HepG2 (cell line): ENCODE measurements around the gene MAP3K5. TPM values are rescaled to one million over a fixed set of nuclear protein-coding genes. Genes with fewer than 3 reads are reported as not detected.

Experiments
- BATF2 ChIP-seq: sonication (generic); formaldehyde crosslinking; IDR thresholded peaks from 2 replicates; pipeline ENCODE4 v1.8.0; 2022; ENCODE audit warnings: mild to moderate bottlenecking, missing genetic modification reagents, moderate library complexity
- KLF15 ChIP-seq: sonication (generic); formaldehyde crosslinking; IDR thresholded peaks from 2 replicates; pipeline ENCODE4 v1.8.1; 2023; ENCODE audit warnings: borderline replicate concordance, mild to moderate bottlenecking, inconsistent platforms, missing genetic modification reagents, mixed read lengths
- PBX2 ChIP-seq: IDR thresholded peaks from 2 replicates; pipeline ENCODE4 v1.6.1; 2016; ENCODE audit warnings: control low read depth
- RFXAP ChIP-seq: sonication (generic); formaldehyde crosslinking; IDR thresholded peaks from 2 replicates; pipeline ENCODE4 v1.4.0; 2020; ENCODE audit warnings: missing genetic modification reagents, borderline replicate concordance
- SPEN ChIP-seq: sonication (generic); formaldehyde crosslinking; IDR thresholded peaks from 2 replicates; pipeline ENCODE4 v1.5.1; 2020; ENCODE audit warnings: low read depth, mild to moderate bottlenecking, missing genetic modification reagents
- ZBTB40 ChIP-seq, 2 experiments: fragments of 450-650 bp in 1 of 2; sonication (generic) in 1 of 2; formaldehyde crosslinking in 1 of 2; IDR thresholded peaks; 2 replicates each; pipeline versions ENCODE4 v1.6.1 to v1.8.0; 2016 to 2022; ENCODE audit warnings: antibody characterized with exemption in 1 of 2, mild to moderate bottlenecking in 1 of 2, missing genetic modification reagents in 1 of 2
- ZFP37 ChIP-seq: sonication (generic); formaldehyde crosslinking; IDR thresholded peaks from 2 replicates; pipeline ENCODE4 v1.4.0; 2020; ENCODE audit warnings: missing genetic modification reagents, borderline replicate concordance
- ZHX2 ChIP-seq, 2 experiments: sonication (generic) in 1 of 2; formaldehyde crosslinking in 1 of 2; IDR thresholded peaks; 2 replicates each; pipeline versions ENCODE4 v1.6.1 to v1.9.0; 2014 to 2022; ENCODE audit warnings: antibody characterized with exemption in 1 of 2, borderline replicate concordance in 1 of 2, inconsistent platforms in 1 of 2, low read depth in 1 of 2, missing genetic modification reagents in 1 of 2
- ZNF225 ChIP-seq: sonication (generic); formaldehyde crosslinking; IDR thresholded peaks from 2 replicates; pipeline ENCODE4 v1.4.0; 2020; ENCODE audit warnings: mild to moderate bottlenecking, missing genetic modification reagents
- ZNF484 ChIP-seq: sonication (generic); formaldehyde crosslinking; IDR thresholded peaks from 2 replicates; pipeline ENCODE4 v1.5.1; 2020; ENCODE audit warnings: mild to moderate bottlenecking, low read depth, missing genetic modification reagents, borderline replicate concordance
- polyA plus RNA-seq, 8 experiments: library from polyadenylated mRNA; depleted of rRNA in 3 of 8; stranded (reverse) in 7 of 8; unstranded in 1 of 8; fragments of >200 nt; fragmentation: Illumina TruSeq in 4 of 8; extraction: Trizol in 4 of 8; gene quantifications; 2 replicates each; pipeline versions ENCODE4 v1.2.1 to v1.2.3, GENCODE V29; 2011 to 2016; ENCODE audit warnings: low read depth in 4 of 8, missing spikeins in 1 of 8, mixed read lengths in 1 of 8; ENCODE audit not compliant: insufficient read depth in 1 of 8
- total RNA-seq, 5 experiments: library from RNA; depleted of rRNA; stranded (reverse); fragments of >200 nt; fragmentation: Illumina TruSeq; extraction: Trizol; gene quantifications; 2 replicates each; pipeline ENCODE4 v1.2.3, GENCODE V29; 2016; ENCODE audit warnings: low read depth in 1 of 5

Gene MAP3K5
- total and polyA plus RNA-seq, 2 of the 13 experiments (the other 11 are each of a cell fraction or from before 2014, with no cell fraction given) = not detected

GRCh38 chr6:136524339-136524935 is 267.8 kb downstream of the MAP3K5 start (continued):
- no peak for TF ChIP-seq SPEN (CRISPR knock-in tag)
- no peak for TF ChIP-seq ZHX2 (IDR thresholded peaks at IDR 0.05; ENCODE audit: low read depth)
- no peak for TF ChIP-seq ZHX2 (CRISPR knock-in tag; IDR thresholded peaks at IDR 0.05; ENCODE audit: borderline replicate concordance)
- no peak for TF ChIP-seq ZNF484 (CRISPR knock-in tag)
- TF ChIP-seq ZFP37 (CRISPR knock-in tag) = no peak
- no peak for TF ChIP-seq KLF15
- no peak for TF ChIP-seq ZBTB40 (IDR thresholded peaks at IDR 0.05)
- no peak for TF ChIP-seq ZBTB40 (CRISPR knock-in tag; IDR thresholded peaks at IDR 0.05)
- no peak for TF ChIP-seq ZNF225
- TF ChIP-seq BATF2 = no peak
- TF ChIP-seq PBX2 (CRISPR knock-in tag) = no peak
- TF ChIP-seq RFXAP (CRISPR knock-in tag) = no peak
- TF ChIP-seq, all 625 proteins: peak for 0
